ENCODE results near the gene ADAMTS9. TPM values are rescaled to one million over a fixed set of nuclear protein-coding genes. Genes with fewer than 3 reads are reported as not detected.

The ADAMTS9 gene
- total RNA-seq, 6 experiments from 2014 or later, result 1.1 to 9.9 (median 3.5) TPM

DNA sequence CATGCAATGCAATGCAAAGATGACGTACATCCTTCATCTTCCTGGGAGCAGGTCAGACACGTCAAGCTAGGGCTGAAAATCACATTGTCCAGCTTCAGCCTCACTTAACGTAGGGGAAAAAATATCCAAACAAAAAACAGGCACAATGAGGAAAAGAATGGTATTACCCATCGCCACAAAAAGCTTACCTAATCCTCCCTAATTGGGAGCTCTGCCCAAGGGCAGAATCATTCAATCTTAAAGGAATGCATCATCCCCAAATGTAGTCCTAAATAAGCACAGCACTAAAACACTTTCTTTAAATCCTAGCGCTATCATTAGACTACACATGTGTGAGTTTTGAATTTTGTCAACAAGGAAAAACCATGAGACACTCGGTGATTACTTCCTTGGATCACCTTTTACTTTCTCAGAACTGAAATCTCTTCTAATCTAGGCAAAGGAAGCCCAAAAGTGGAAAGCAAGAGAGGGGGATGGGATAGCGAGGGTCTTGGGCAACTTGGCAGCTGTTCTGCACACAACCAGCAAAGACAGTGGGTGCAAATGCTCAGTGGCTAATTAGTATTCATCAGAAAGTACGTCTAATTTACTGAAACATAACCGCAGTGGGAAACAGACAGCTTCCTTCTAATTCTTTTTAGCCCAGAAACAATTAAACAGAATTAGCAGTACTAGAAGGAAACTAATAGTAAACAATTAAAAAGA, 87.4 kb downstream of the ADAMTS9 start:
- H3K4me1 ChIP-seq, result no peaks in the 10 kb centered on the region
- 66% methylated on average over 9 of the region's 9 CpGs for WGBS (ENCODE audit: insufficient coverage, low coverage, low lambda C conversion rate, missing lambda C conversion rate)
- intact Hi-C loops (cut with DNase I), result no loop called here

DNA sequence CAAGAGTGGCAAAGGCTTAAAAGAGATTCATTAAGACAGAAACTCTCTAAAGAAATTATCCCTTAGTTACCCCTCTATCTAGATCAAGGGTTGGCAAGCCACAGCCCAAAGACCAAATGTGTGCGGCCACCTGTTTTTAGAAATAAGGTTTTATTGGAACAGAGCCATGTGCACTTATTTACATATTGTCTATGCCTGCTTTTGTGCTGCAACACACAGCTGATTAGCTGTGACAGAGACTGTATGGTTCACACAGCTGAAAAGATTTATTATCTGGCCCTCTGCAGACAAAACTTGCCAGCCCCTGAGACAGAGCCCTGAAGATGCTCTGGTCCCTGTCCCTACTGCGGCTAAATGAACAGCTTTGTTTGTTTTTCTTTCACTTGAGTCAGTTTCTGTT, 88.1 kb downstream of the ADAMTS9 start:
- Histone ChIP-seq H3K27ac (no peak overlapping the region), H3K4me3 (no peak overlapping the region), H3K27me3 (no peaks in the 10 kb centered on the region), H3K9me3 (no peaks in the 10 kb centered on the region), H3K4me1 (no peaks in the 10 kb centered on the region), H3K36me3 (no peaks in the 10 kb centered on the region)
- TF ChIP-seq, protein P1, sequence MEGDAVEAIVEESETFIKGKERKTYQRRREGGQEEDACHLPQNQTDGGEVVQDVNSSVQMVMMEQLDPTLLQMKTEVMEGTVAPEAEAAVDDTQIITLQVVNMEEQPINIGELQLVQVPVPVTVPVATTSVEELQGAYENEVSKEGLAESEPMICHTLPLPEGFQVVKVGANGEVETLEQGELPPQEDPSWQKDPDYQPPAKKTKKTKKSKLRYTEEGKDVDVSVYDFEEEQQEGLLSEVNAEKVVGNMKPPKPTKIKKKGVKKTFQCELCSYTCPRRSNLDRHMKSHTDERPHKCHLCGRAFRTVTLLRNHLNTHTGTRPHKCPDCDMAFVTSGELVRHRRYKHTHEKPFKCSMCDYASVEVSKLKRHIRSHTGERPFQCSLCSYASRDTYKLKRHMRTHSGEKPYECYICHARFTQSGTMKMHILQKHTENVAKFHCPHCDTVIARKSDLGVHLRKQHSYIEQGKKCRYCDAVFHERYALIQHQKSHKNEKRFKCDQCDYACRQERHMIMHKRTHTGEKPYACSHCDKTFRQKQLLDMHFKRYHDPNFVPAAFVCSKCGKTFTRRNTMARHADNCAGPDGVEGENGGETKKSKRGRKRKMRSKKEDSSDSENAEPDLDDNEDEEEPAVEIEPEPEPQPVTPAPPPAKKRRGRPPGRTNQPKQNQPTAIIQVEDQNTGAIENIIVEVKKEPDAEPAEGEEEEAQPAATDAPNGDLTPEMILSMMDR (IDR thresholded peaks at IDR 0.05), result no peak
- TF ChIP-seq POLR2A (IDR thresholded peaks at IDR 0.05), result no peak
- ATAC-seq (no peak), DNase-seq (no peak)
- WGBS (ENCODE audit: insufficient coverage, low coverage, low lambda C conversion rate, missing lambda C conversion rate), result 63% methylated on average over 2 of the region's 2 CpGs
- intact Hi-C loops (cut with DNase I), result no loop called here

More for the DNA sequence above, 87.4 kb downstream of the ADAMTS9 start:
- ATAC-seq, result no peak
- TF ChIP-seq POLR2A (IDR thresholded peaks at IDR 0.05), result no peak
- TF ChIP-seq, protein P1 (IDR thresholded peaks at IDR 0.05), result no peak
- Histone ChIP-seq H3K4me3 (no peak overlapping the region), H3K27ac (no peak overlapping the region), H3K27me3 (no peaks in the 10 kb centered on the region), H3K9me3 (no peaks in the 10 kb centered on the region), H3K36me3 (no peaks in the 10 kb centered on the region)
- DNase-seq, result no peak

DNA sequence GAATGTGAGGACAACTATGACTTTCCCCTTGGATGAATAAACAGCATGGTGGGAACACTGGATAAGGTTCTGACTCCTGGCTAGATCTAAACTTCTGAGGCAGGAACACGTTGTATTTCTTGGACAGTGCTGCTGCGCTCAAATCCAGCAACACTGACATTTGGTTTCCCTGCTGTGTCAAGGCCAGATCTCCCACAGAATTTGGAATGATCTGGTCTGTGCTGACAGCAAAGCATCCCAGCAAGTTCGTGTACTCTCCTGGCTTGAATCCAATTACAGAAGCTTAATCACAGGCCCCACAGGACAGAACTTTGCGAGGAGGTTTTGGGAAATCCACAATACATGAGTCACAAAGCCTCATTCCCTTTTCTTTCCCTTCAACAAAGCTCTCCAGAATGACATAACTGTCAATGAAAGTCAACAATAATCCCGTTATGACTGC, 92.5 kb downstream of the ADAMTS9 start:
- no peak overlapping the region for H3K4me3 ChIP-seq
- TF ChIP-seq, protein P1 (IDR thresholded peaks at IDR 0.05), result no peak
- no peak for TF ChIP-seq POLR2A (IDR thresholded peaks at IDR 0.05)
- H3K9me3 ChIP-seq, result no peaks in the 10 kb centered on the region
- intact Hi-C loops (cut with DNase I), result no loop called here
- no peak overlapping the region for H3K27ac ChIP-seq
- H3K4me1 ChIP-seq, result no peaks in the 10 kb centered on the region
- WGBS (ENCODE audit: insufficient coverage, low coverage, low lambda C conversion rate, missing lambda C conversion rate), result 67% methylated on average over 4 of the region's 5 CpGs
- DNase-seq (no peak), ATAC-seq (peak; percentile 35 to 57 (median 56))
- no peaks in the 10 kb centered on the region for H3K36me3 ChIP-seq
- H3K27me3 ChIP-seq, result no peaks in the 10 kb centered on the region

DNA sequence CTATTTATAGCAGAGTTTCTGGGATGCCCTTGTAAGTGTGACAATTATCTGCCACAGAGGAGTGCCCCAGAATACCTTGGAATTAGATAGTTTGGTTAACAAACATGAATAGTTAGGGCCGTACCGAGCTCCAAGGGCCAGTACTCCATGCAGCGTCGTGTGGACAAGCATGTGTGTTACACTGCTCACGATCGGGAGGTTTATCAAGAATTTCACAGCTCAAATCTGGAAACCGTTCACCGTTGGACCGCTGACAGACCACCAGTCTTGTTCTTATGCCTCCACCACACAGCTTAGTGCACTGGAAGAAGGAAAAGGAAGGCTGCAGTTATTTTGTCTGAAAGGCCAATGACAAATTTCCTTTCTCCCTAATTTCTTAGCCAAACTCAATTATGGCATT, 93.7 kb downstream of the ADAMTS9 start:
- no peak overlapping the region for H3K27ac ChIP-seq
- DNase-seq, result no peak
- no peaks in the 10 kb centered on the region for H3K9me3 ChIP-seq
- no peak overlapping the region for H3K4me3 ChIP-seq
- TF ChIP-seq, protein P1 (IDR thresholded peaks at IDR 0.05), result no peak
- TF ChIP-seq POLR2A (IDR thresholded peaks at IDR 0.05), result no peak
- H3K4me1 ChIP-seq, result no peaks in the 10 kb centered on the region
- H3K36me3 ChIP-seq, result no peaks in the 10 kb centered on the region
- intact Hi-C loops (cut with DNase I), result no loop called here
- ATAC-seq, result no peak
- H3K27me3 ChIP-seq, result no peaks in the 10 kb centered on the region
- WGBS (ENCODE audit: insufficient coverage, low coverage, low lambda C conversion rate, missing lambda C conversion rate), result 80% methylated on average over 1 of the region's 9 CpGs
